DOHH2 (cell line): Measurements from ENCODE around the gene SEPTIN1.

Experiments used
- EZH2phosphoT487 ChIP-seq: fragments of 200-600 bp; sonication (generic); IDR thresholded peaks from 2 replicates; pipeline ENCODE4 v1.6.1; 2017; ENCODE audit warnings: borderline replicate concordance, mild to moderate bottlenecking, antibody characterized with exemption, low read length, moderate library complexity, mixed read lengths
- TF ChIP-seq, protein P1 (sequence below): fragments of 200-600 bp; sonication (generic); IDR thresholded peaks from one replicate; pipeline ENCODE4 v1.5.1; 2014; ENCODE audit warnings: antibody characterized with exemption, mild to moderate bottlenecking, low read depth, low read length; ENCODE audit not compliant: poor library complexity, severe bottlenecking

DNA sequence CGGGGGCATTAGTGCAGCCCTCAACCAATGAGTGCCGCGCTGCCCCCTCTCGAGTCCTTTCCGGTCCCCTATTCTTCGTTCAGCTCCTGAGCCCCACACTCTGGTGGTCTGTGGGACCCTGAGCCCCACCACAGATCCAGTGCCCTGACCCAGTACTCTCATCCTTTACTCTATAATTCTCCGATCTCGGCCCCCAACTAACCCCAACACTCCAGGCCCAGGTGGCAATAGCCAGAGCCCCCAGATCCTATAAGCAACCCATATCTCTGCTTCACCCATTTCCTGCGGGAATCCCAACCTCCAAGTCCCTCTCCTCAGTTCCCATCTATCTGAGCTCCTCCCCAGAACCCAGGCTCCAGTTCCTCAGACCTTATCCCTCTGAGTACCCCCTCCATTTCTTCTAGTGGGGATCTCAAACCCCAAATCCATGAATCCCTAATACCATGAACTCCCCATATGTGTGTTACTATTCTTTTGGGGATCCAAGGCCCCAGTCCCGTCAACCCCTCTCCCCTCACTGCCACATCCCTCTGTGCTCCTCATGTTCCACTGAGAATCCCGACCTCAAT, 11.0 kb downstream of the SEPTIN1 start:
- TF ChIP-seq, protein P1, sequence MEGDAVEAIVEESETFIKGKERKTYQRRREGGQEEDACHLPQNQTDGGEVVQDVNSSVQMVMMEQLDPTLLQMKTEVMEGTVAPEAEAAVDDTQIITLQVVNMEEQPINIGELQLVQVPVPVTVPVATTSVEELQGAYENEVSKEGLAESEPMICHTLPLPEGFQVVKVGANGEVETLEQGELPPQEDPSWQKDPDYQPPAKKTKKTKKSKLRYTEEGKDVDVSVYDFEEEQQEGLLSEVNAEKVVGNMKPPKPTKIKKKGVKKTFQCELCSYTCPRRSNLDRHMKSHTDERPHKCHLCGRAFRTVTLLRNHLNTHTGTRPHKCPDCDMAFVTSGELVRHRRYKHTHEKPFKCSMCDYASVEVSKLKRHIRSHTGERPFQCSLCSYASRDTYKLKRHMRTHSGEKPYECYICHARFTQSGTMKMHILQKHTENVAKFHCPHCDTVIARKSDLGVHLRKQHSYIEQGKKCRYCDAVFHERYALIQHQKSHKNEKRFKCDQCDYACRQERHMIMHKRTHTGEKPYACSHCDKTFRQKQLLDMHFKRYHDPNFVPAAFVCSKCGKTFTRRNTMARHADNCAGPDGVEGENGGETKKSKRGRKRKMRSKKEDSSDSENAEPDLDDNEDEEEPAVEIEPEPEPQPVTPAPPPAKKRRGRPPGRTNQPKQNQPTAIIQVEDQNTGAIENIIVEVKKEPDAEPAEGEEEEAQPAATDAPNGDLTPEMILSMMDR, result peak; percentile 35
- no peak for TF ChIP-seq EZH2phosphoT487
